K562 (cell line): ENCODE measurements around the gene NUDT14. TPM values are rescaled to one million over a fixed set of nuclear protein-coding genes. Genes with fewer than 3 reads are reported as not detected.

Experiments used
- CEBPG ChIP-seq, 3 experiments: fragments of 200-800 bp in 1 of 3; sonication (Bioruptor generic) in 1 of 3; sonication (generic) in 1 of 3; formaldehyde crosslinking in 1 of 3; IDR thresholded peaks in 2 of 3; conservative IDR thresholded peaks in 1 of 3; 2 replicates each; pipeline versions ENCODE4 v1.6.1 to v1.8.0; 2016 to 2022; ENCODE audit warnings: missing compliant biosample characterization in 2 of 3, missing genetic modification characterization in 2 of 3, mild to moderate bottlenecking in 1 of 3, missing genetic modification reagents in 1 of 3
- KAT8 ChIP-seq: fragments of 450-650 bp; IDR thresholded peaks from 2 replicates; pipeline ENCODE4 v1.6.1; 2016; ENCODE audit warnings: low read depth, mild to moderate bottlenecking
- KDM5B ChIP-seq: fragments of 200-600 bp; sonication (generic); IDR thresholded peaks from 2 replicates; pipeline ENCODE4 v1.6.1; 2012; ENCODE audit warnings: low read depth, mild to moderate bottlenecking, moderate library complexity, low read length, control low read depth, inconsistent platforms; ENCODE audit not compliant: insufficient replicate concordance
- NKRF ChIP-seq: fragments of 450-650 bp; IDR thresholded peaks from 2 replicates; pipeline ENCODE4 v1.6.1; 2016; ENCODE audit warnings: borderline replicate concordance
- PHB ChIP-seq: fragments of 250-450 bp; sonication (Bioruptor Pico); IDR thresholded peaks from 2 replicates; pipeline ENCODE4 v1.5.0; 2021
- SMAD1 ChIP-seq: fragments of 150-350 bp; IDR thresholded peaks from 2 replicates; pipeline ENCODE4 v1.6.1; 2014; ENCODE audit warnings: low read length, low read depth; ENCODE audit not compliant: partially characterized antibody
- SP1 ChIP-seq: sonication (generic); formaldehyde crosslinking; IDR thresholded peaks from 2 replicates; pipeline ENCODE4 v1.8.1; 2022; ENCODE audit warnings: mild to moderate bottlenecking, missing genetic modification reagents
- ZC3H8 ChIP-seq: fragments of 450-650 bp; IDR thresholded peaks from 2 replicates; pipeline ENCODE4 v1.6.1; 2017
- ZNF764 ChIP-seq: fragments of 250-450 bp; sonication (Bioruptor Pico); IDR thresholded peaks from 2 replicates; pipeline ENCODE4 v1.4.0; 2020; ENCODE audit warnings: low read depth, mild to moderate bottlenecking, moderate library complexity
- polyA plus RNA-seq, 8 experiments: library from polyadenylated mRNA; depleted of rRNA in 4 of 8; stranded (reverse) in 5 of 8; unstranded in 3 of 8; fragments of >200 nt; fragmentation: Nextera tagmentation in 2 of 8; fragmentation: Illumina TruSeq in 1 of 8; extraction: Ambion mirVana in 2 of 8; extraction: Trizol in 1 of 8; gene quantifications; 2 replicates each; pipeline versions ENCODE4 v1.2.1 to v1.2.3, GENCODE V29; 2011 to 2014; ENCODE audit warnings: inconsistent platforms in 1 of 8, missing spikeins in 1 of 8
- total RNA-seq, 7 experiments: library from RNA; depleted of rRNA in 6 of 7; stranded (reverse); fragments of >200 nt in 6 of 7; fragmentation: Illumina TruSeq in 2 of 7; extraction: Trizol in 2 of 7; gene quantifications; 2 replicates each; pipeline versions ENCODE4 v1.2.1 to v1.2.3, GENCODE V29; 2011 to 2021; ENCODE audit warnings: low replicate concordance in 1 of 7
- TF ChIP-seq, protein P1 (sequence below): fragments of 250-450 bp; sonication (Bioruptor Pico); IDR thresholded peaks from 2 replicates; pipeline ENCODE4 v1.4.0; 2020

The NUDT14 gene
- total and polyA plus RNA-seq, 9 of the 15 experiments (the other 6 are each of a cell fraction or from before 2014, with no cell fraction given): 0.14 to 16.3 (median 8.2) TPM

DNA sequence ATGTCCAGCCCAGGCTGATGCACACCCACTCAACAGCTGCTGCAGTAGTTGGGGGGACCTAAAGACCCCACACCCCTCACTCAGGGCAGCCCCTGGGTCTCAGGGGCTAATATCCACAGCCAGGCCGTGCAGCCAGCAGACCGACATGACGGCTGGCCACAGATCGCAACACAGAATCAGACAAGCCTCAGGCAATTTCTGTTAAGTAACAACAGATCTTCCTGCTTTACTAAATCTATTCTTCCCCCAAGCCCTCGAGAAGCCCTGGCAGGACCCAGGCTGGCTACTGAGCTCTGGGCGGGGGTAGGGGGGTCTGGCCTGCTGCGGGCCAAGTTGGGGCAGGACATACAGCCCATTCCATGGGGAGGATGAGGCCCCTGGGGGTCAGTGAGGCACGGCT is 28.0 kb upstream of the NUDT14 start (continued):
- TF ChIP-seq NKRF (no peak), SP1 (no peak), PHB (CRISPR knock-in tag) (no peak), ZC3H8 (no peak), KAT8 (no peak), CEBPG (CRISPR knock-in tag; IDR thresholded peaks at IDR 0.05) (no peak), CEBPG (tag; conservative IDR thresholded peaks at IDR 0.05 in 1 of 2, IDR thresholded peaks at IDR 0.05 in 1 of 2) (no peak), ZNF764 (CRISPR knock-in tag) (no peak), KDM5B (no peak), SMAD1 (no peak)
- TF ChIP-seq, protein P1, sequence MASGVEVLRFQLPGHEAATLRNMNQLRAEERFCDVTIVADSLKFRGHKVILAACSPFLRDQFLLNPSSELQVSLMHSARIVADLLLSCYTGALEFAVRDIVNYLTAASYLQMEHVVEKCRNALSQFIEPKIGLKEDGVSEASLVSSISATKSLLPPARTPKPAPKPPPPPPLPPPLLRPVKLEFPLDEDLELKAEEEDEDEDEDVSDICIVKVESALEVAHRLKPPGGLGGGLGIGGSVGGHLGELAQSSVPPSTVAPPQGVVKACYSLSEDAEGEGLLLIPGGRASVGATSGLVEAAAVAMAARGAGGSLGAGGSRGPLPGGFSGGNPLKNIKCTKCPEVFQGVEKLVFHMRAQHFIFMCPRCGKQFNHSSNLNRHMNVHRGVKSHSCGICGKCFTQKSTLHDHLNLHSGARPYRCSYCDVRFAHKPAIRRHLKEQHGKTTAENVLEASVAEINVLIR (CRISPR knock-in tag): no peak
